Endothelial cell of hepatic sinusoid (primary cell): Measurements from ENCODE around the gene PFKM.

Experiments used
- in situ Hi-C: cut with HindIII; loops from 2 replicates; pipeline ENCODE4 v1.10.0; 2017; ENCODE audit warnings: low sequenced_read_pairs

PFKM gene

DNA sequence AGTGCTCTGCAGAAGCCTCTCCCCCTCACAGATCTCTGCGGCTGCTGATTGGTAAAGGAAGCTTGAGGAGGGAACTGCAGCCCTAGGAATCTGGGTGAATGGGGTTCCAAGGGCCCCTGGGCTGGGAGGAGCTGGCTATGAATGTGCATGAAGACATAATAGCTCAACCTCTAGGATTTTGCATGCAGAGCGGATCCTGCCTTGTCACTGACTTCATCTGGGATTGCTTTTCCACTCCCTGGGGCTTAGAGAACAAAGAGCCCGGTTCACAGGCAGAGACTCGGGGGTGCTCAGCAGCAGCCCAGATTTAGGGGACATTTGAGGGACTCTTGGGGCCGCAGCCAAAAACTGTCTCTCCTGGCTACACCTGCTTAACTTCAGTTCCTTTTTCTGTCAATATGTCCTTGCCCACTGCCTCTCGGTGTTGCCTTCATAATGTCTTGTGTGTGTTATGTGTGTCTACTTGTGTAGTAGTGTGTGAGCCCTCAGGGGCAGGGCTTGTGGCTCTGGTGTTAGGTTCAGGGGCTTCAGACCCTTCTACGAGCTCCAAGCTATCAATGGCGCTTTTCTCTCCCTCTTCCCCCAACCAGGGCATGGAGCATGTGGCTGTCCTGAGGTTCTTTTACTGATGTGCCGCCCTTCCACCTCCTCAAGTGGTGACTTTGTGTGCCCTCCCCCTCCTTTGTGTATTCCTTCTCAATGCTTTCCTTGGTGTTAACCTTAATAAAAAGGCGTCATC, 66.2 kb downstream of the PFKM start:
- in situ Hi-C loops, result no loop called here

DNA sequence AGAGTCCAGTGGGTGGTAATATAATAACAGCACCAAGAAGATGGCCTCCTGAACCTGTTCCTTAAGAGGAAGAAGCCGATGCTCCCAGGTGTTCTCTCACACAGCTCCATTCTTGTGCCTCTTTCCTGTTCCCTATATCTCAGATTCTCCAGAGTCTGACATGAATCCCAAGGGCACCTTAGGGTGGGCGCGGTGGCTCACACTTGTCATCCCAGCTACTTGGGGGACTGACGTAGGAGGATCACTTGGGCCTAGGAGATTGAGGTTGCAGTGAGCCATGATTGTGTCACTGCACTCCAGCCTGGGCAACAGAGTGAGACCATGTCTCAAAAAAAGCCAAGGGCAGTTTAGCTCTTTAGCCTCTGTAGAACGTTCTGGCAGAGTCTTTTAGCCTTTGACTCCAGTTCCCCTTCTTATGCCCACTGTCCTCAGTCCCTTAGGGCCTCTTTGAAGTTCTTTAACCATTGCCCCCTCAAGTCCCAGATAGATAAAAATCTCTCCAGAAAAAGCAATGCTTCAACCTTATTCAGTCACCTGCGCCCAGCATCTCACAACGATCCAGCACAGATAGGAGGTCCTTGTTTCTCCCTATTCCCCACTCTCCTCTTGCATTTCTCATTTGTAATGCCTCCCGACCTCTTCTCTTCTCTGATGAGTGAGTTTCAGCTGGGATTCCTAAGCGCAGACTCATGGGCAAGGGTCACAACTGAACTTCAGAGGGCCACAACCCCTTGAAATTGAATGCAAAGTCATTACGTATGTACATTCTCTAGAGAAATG, 68.9 kb downstream of the PFKM start:
- in situ Hi-C loops, result no loop called here

DNA sequence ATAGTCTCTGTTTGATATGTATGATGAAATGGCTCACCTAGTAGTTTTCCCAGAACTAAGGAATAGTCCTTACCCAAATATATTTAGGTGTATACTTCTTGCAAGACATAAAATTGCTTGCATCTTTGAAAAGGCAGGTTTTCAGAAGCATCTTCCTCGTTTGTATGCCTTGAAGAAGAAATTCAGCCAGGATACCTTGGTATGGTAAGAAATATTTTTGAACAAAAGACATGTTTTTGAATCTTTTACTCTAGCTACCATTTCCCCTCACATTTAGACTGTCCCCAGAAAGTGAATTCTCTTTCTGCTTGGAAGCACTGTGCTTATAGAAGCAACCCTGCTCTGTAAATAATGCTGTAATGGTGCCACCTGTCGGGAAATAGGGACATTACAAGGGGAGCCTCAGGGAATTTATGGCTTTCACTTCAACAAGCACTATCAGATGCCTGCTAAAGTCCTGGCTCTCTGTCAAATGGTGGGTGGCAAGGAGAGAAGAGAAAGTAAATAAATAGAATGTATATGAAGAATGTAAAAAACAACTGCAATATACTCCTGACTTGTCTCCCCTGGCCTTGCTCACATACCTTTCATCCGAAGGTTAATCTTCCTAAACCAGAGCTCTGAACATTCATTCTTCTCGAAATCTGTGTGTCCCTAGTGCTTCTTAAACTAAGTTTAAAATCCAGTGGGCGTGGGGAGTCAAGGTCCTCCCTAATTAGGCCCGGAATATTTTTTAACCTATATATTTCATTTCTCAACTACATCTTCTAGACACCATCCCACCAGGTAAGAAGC, 70.4 kb downstream of the PFKM start:
- in situ Hi-C loops, result no loop called here

DNA sequence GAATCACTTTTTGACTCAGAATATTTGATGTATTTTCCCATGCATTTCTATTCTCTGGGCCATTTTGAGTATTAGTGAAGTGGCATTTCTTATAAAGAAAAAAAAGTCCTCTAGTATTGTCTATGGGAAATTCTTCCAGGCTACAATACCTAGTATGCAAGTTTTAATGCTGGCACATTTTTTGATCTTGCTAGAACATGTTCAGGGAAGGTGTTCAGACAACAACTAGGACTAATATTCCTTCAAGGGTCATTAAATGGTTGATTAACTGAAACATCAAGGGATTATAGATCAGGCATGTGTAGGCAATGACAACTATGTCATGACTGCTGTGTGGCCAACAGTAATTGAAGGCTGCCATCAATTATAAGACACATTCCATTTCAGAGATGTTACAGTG, 71.9 kb downstream of the PFKM start:
- in situ Hi-C loops, result no loop called here

DNA sequence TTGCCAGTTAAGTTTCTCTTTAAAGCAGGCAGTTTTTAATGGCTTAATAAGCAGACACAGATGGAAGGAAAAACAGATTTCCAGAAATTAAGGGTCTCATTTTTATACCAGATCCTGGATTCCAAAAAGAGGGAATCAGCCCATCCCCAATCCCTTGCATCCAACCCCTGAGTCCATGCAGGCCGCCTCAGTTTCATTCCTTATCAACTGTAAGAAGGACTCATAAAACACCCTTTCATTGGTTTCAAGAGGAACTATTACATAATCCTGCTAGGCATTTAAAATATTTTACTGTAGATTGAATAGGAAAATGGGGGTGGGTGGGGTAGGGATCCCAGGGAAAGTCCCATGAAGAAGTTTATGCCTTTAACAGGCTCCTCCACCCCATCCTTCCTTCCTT, 73.7 kb downstream of the PFKM start:
- in situ Hi-C loops, result no loop called here

DNA sequence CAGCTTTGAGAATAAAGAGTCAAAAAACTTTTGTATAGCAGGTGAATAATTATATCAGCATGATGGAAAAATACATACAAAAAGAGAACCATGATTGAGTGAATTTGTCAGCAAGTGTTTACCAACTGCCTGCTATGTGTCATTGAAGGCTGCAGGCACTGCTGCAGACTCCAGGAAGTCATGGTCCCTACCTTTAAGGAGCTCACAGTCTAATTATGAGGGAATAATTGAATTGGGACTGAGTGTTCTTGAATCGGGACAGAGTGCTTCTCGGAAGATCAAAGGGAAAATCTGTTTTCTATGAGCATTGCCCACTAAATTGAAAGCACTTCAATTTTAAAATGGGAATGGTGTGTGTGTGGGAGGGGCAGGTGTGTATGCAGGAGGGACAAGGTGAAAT, 74.5 kb downstream of the PFKM start:
- in situ Hi-C loops, result no loop called here

DNA sequence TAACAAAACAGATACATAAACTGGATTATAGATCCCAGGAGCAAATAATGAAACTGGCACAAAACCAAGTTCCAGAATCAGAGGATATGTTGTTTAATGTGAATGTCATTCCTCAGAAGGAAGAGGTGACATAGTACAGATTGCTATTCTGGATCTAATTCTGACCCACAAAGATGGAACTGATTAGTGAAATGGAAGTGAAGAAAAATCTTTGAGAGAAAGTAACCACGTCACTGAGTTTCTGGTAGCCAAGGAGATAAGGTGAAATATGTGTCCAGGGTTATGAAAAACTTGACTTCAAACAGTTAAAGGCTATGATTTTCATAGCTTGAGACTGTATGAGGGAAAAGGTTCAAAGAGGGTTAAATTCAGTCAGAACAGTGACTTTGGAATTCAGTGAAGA, 75.6 kb downstream of the PFKM start:
- in situ Hi-C loops, result no loop called here
